RKO (cell line): Measurements from ENCODE around the gene PAPOLB.

Experiments
- DNase-seq: peaks from one replicate; pipeline ENCODE4 v3.0.0-alpha.2; 2016; ENCODE audit warnings: low spot score

The PAPOLB gene

GRCh38 chr7:4842319-4843064 is 19.3 kb downstream of the PAPOLB start:
- no peak for DNase-seq

- DNase-seq = no peak
Observed at GRCh38 chr7:4841836-4842235, 20.0 kb downstream of the PAPOLB start.

- DNase-seq = no peak
Observed at GRCh38 chr7:4841007-4841784, 20.6 kb downstream of the PAPOLB start.

GRCh38 chr7:4840079-4840501 is 21.7 kb downstream of the PAPOLB start:
- no peak for DNase-seq

GRCh38 chr7:4838626-4839334 is 23.1 kb downstream of the PAPOLB start:
- DNase-seq = no peak

- DNase-seq = no peak
Observed at GRCh38 chr7:4837803-4838625, 23.8 kb downstream of the PAPOLB start.

- DNase-seq = no peak
Observed at GRCh38 chr7:4837041-4837802, 24.6 kb downstream of the PAPOLB start.

GRCh38 chr7:4836206-4836661 is 25.6 kb downstream of the PAPOLB start:
- no peak for DNase-seq

- no peak for DNase-seq
Observed at GRCh38 chr7:4835398-4836205, 26.2 kb downstream of the PAPOLB start.

GRCh38 chr7:4834601-4835397 is 27.0 kb downstream of the PAPOLB start:
- DNase-seq = no peak

- no peak for DNase-seq
Observed at GRCh38 chr7:4833691-4834600, 27.9 kb downstream of the PAPOLB start.

GRCh38 chr7:4833176-4833575 is 28.7 kb downstream of the PAPOLB start:
- no peak for DNase-seq

- no peak for DNase-seq
Observed at GRCh38 chr7:4832711-4833110, 29.1 kb downstream of the PAPOLB start.

- DNase-seq = no peak
Observed at GRCh38 chr7:4831723-4832495, 29.9 kb downstream of the PAPOLB start.

GRCh38 chr7:4830176-4830575 is 31.7 kb downstream of the PAPOLB start:
- peak; percentile 24 for DNase-seq

- DNase-seq = no peak
Observed at GRCh38 chr7:4828720-4829383, 33.0 kb downstream of the PAPOLB start.

- DNase-seq = no peak
Observed at GRCh38 chr7:4825081-4825480, 36.7 kb downstream of the PAPOLB start.
